NCI-H2029 treated with DMSO at 0.1 percent for 48 hours (cell line): Measurements from ENCODE around the gene SLC6A4.
"Not testable (repeated sequence)": the region's sequence is repeated elsewhere in the genome, so short reads cannot be mapped to it uniquely, and the experiment has no call there.

Experiments
- DNase-seq: peaks from one replicate; lab custom pipeline; 2025; lab: John Stamatoyannopoulos, UW

SLC6A4 gene

DNA sequence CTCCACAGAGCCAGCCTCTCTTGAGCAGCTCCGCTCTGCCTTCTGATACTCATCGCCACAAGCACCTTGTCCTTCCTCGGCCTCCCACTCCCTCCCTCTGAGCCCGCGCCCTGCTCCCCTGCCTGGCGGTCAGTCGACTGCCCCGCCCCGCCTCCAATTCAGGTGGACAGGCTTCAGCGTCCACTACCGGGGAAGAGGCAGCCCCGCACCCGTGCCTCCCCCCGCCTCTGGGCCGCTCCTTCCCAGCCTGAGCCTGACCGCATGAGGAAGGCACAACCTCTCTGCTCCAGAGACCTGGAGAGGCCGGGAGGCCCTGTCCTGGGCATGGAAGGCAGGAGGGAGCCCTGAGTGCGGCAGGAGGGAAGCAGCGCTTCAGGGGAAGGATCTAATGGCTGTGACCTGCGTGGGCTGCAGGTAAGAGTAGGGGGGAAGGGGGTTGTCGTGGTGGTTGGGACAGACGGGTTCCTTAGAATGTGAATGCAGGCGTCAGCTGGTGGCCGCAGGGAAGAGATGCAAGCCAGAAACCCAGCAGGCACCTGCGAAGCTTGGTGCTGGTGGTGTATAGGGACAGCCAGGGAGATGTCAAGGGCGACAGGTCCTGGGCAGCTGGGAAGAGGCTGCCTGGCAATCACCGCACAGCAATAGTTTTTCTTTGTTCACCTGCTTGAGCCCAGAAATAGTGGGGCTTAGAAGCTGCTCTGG is 3.0 kb upstream of the SLC6A4 start:
- DNase-seq = no peak

DNA sequence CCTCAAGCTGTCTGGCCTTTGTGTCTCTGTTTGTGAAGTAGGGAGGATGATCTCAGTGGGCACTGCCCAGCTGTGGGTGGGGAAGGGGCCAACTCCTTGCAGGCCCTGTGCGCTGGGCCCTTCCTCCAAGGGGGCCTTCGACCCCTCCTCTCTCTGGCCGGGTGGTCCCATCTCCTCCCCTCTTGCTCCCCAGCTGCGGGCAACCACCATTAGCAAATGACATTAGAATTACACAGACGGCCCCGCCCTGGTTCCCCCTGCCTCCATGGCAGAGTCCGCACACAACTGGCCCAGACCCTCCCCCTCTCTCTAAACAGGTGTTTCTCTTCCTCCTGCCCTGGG is 2.5 kb upstream of the SLC6A4 start:
- no peak for DNase-seq

DNA sequence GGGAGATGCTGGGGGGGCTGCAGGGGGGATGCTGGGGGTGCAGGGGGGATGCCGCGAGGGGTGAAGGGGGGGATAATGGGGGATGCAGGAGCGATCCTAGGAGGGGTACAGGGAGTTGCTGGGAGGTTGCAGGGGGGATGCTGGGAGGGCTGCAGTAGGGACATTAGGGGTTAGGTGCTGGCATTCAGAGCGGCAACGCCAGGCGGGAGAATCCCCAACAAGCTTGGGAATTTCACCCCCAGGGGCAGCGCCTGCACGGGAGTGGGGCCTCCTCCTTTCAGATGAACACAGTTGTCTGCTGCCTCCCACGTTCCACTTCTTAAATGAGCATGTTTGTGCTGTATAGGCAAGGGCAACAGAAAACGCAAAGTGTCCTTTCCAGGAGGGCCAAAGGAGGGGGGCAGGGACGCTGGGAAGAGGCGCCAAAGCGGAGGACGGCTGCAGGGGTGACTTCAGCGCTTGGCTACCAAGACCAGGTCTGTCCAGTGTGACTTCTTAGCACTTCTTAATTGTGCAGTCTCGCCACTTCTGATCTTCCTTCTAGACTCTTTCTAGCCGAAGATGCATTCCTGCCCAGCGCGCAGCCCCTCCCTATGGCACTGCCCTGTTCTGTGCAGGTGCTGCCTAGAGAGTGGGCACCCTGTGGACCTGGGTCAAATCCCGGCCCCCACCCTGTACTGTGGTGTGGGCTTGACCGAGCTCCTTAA is 2.0 kb upstream of the SLC6A4 start:
- DNase-seq = no peak

DNA sequence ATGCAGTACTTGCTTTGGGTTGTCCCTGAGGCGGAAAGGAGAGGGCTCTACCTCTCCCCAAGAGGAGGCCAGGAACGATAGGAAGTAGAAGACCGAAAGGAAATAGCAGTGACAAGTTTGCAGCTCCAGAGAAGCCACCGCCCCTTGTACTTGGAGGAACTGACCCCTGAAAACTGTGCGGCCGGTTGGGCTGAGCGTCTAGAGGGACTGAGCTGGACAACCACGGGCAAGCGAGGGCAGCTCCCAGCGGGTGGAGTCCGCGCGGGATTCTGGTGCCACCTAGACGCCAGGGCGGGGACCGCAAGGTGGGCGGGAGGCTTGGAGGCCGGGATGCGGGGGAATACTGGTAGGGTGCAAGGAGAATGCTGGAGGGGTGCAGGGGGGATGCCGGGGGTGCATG is 1.3 kb upstream of the SLC6A4 start:
- DNase-seq = no peak

DNA sequence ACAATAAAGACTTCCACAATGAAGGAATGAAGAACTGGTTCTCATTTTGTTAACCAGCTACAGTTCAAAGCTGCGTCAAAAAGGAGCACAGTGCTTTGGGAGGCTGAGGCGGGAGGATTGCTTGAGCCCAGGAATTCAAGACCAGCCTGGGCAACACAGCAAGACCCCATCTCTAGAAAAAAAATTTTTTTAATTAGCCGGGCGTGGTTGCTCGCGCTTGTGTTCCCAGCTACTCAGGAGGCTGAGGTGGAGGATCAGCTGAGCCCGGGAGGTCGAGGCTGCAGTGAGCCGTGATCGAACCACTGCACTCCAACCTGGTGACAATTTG is 764 bp upstream of the SLC6A4 start:
- no peak for DNase-seq

DNA sequence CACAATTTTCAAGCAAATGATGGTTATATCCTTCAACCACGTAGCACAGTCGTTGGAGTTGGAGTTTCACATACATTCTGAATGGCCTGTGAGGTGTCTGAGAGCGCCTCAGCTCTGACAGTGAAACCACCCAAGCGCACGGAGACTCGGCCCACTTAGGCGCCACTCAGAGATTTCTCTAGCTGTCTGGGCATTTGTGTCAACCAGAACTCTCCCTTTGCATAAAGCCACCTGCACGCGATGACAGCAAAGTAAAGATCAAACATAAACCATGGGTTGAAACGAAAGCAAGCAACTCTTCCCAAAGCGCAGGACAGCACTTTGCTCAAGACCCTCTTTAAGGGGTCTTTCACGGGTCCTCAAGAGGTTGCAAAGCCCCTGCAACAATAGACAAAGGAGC is 533 bp downstream of the SLC6A4 start:
- no peak for DNase-seq

DNA sequence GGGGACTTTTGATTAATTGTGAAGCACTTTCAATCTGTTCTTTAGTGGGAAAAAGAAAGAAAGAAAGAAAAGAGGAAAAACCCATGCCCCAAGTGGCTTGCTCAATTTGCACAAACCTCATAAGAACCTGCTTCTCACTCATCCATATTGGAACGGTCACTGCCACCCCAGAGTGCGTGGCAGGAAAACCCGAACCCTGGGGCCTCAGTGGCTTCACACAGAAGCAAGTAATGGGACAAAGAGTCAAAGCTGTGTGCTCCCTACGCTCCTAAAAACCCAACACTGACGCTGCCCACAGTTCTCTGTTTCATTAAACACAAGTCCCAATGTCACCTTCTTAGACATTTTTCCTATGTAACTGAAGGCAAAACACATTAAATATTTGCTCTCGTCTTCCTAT is 1.2 kb downstream of the SLC6A4 start:
- DNase-seq = no peak

DNA sequence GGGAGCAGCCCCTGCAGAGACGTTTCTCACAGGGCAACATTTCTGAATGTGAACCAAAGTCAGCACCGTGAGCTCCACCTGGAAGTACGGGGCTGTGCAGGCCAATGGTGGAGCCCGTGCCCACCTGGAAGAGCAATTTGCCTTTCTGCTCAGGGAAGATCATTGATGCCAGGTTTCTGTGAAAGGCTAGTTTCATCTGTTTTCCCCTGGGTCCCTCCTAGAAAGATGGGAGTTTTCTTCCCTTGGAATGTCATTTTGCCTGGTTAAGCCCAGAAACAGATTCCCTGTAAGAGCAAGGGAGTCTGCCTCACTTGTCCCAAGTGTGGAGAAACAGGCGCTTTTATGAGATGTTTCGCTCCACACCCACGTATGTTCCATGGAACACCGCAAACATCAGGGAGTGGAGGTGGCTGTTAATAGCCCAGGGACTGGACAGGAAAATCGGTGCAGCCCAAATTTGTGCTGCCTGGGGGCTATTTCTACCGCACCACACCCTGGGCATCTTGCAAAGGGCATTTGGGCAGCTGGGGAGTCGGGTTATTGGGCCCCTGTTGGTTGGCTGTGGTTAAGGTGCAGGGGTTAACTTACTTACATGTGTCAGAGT is 2.6 kb downstream of the SLC6A4 start:
- DNase-seq = no peak

DNA sequence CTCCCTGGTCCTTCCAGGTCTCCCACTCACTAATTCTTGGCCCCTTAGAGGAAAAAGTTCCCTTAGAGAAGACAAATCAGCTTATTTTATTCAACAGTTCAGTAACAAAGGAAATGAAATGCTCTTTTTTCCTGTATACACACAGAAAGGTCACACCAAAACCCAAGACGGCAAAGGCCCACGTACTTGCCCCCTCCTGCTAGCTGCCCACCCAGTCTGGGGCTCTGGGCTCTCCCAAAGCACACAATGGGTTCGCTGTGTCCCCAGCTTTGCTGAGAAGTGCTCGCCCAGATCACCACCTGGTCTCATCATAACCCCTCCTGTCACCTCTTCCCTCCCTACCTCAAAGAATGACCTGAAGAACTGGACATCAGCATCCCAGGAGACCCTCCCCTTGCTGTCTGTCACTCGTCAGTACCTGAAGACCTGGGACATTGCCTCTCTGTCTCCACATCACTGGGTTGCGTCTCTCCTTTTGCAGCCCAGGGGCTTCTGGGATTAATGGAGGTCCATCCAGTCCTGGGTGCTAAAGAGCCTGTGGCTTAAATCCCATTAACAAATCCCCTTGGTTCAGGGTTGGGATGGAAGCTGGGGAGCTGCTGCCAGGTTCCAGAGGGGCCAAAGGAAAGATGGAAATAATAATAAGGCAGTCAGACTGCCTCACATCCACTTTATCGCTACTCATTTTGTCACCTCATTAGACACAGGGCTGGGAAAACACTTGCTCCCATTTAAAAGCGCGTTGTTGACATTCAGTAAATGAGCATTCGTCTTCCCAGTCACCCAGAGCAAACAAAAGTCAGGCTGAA is 3.3 kb downstream of the SLC6A4 start:
- no peak for DNase-seq

DNA sequence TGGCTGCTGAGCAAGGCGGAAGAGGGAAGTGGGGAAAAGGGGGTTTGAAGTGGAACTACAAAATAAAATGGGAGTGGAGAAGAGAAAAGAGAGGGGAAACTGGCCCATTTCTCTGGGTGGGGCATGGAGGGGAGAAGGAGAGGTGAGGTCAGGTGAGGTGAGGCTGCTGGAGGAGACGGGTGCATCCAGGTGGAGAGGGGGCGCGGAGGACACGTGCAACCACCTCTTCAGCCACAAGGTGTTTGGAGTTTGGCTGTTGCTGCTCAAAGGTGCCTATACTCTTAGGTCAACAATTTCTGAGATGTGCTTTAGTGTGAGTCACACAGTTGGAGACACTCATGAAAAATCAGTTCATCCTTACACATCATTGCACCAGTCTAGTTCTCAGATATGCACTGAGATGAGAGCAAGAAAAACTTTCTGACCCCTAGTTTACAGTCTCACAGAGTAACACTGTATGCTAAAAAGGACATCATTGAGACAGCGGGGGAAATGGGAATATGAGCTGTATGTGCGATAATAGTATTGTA is 4.8 kb downstream of the SLC6A4 start:
- DNase-seq = no peak

DNA sequence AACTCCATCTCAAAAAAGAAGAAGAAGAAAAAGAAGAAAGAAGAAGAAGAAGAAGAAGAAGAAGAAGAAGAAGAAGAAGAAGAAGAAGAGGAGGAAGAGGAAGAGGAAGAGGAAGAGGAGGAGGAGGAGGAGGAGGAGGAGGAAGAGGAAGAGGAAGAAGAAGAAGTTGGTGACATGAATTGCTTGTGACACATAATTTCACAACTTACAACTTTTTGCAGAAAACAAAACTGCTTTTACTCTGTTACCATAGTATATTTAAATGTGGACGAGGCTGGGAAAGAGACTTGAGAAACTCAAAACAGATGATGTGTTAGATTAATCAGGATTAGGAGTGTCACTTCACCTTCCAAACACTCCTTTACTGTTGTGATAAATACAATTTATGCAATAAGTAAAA is 5.5 kb downstream of the SLC6A4 start:
- not testable (repeated sequence) for DNase-seq

DNA sequence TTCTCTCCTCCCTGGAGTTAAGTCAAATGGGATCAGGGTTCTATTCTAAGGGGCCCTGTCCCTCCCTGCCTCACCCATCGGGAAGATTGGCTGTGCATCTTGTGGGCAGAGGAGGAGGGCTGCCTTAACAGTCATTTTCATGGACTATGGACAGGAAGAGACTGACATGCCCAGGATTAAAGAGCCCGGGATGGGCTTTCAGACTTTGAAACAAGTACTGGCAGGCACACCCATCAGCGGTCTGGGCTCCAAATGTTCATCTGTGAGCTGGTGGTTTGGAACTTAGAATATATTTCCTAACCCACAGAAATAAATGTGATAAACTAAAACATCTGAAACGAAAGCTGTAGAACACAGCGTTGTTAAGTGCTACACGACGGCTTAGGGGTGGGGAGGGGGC is 6.5 kb downstream of the SLC6A4 start:
- no peak for DNase-seq

DNA sequence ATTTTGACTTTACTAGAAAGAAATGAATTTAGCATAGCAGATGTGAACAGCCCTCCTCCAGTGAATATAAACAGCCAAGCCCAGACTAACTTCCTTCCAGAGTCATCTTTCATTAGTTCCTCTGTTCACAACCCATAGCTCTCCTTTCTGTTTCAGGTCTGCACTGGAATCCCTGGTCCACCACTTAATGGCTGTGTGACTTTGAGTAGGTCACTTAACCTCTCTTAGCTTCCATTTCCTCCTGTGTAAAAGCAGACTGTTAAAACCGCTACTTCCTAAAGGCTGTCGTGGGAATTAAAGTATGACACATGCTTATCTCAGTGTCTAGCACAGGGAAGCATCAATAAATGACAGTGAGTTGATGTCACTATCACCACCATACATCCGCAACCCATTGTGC is 7.5 kb downstream of the SLC6A4 start:
- no peak for DNase-seq

DNA sequence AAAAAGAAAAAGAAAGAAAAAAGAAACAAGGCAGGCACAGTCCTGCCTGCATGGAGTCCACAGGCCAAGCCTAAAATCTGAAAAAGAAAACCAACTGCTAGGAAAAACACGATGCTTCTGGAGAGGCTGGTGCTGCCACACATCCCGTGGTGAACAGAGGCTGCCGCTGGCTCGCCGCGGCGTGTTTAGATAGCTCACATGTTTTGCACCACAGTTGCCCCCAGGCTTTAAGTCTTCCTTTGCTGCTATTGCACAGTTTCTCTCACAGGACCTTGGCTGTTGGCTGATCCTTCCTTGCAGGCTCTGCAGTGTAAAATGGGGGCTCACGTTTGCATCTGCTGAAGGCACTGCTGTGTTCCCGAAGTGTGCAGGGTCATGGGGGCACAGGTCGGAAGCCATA is 8.6 kb downstream of the SLC6A4 start:
- DNase-seq = no peak

DNA sequence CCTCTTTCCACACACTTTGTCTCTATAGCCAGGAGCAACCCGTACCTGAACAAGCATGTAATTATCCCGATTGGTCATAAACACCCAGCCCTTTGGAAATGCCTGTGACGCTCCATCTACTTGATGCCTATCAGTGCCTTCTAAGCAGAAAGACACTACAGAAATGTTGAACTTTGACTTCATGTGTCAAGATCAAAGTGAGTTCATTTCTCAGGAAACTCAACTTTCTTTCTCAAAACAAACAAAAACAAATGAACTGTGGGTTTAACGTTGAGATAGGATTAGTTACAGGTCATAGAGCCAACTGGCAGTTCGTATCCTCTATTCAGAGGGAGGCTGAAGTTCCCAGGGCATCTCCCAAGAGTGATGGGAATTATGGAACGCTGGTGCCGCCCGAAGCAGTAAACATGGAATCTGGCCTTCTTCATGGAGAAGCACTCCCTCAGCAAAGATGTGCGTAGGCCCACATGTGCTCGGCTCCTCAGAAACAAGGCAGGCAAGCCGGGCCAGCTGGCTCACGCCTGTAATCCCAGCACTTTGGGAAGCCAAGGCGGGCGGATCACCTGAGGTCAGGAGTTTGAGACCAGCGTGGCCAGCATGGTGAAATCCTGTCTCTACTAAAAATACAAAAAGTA is 9.5 kb downstream of the SLC6A4 start:
- DNase-seq = no peak

DNA sequence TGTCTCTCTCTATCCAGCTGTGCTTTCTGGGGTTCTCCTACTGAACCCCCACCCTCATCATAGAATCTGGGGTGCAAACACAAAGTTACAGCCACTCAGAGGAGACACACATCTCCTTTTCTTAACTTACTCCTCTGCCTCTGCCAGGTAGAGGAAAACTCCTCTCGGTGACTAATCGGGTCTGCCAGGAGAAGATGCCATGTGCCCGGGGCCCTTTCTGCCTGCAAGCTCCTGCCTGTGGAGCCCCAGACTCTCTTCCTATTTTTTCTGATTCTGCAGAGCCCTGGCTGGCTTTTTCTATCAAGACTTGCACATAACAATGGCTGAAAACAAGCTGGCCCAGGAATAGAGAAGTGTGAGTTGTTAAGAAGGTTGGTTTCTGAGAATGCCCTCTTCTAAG is 10.4 kb downstream of the SLC6A4 start:
- DNase-seq = no peak

DNA sequence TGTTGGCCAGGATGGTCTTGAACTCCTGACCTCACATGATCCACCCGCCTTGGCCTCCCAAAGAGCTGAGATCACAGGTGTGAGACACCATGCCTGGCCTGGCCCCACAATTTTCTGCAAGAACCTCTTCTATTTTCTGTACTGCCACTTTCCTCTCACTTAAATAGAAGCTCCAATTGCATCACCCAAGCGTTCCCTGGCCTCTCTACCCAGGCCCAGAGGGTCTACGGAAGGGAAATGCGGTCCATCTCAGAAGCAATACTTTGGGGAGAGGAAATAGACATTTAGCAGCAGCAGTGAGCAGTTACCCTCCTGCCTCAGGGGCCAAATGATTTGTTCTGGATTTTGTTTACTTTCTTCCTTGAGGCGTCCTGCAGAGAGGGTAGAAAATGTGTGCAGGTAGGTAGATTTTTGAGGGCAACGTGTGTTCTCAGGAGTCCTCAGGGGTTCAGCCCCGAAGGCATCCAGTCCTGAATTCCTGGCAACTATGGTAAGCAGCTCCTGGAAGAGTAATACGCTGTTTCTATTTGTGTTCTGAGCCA is 11.0 kb downstream of the SLC6A4 start:
- DNase-seq = no peak

DNA sequence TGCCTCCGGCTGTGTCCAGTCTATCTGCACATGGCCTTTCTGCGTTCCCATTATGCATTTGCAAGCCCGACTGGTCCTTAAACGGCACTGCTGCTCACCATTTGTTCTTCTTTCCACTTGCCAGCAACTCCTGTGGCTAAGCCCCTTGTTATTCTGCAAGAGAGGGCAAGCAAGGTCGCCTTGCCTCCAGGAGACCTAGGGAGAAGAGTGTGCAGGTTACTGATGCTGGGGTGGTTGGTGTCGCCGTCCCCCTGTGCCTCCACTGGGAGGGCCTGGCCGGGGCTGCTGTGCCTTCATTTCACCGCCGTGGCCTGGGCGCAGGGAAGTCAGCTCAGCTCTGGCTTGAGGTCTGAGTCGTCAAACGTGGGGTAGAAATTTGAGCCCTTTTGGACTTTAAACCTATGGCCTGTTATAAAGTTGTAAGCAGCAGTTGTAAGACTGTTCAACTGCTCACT is 12.7 kb downstream of the SLC6A4 start:
- no peak for DNase-seq

DNA sequence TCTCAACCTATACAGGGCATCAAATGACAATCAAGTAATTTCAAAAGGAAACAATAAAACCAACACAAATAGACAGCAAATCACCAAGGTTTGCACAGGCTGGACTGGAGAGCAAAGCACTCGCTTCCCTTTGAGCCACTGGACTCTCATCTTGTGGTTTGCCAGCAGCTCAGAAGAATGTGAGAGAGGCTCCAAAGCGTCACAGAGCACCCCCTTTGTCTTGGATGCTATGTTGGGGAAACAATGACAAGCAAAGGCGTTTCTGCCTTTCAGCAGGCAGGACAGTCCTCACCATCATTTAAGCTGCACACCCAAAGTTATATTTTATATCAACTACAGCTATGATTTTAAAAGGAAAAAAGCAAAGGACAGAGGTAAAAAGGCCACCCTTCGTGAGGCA is 13.2 kb downstream of the SLC6A4 start:
- no peak for DNase-seq

DNA sequence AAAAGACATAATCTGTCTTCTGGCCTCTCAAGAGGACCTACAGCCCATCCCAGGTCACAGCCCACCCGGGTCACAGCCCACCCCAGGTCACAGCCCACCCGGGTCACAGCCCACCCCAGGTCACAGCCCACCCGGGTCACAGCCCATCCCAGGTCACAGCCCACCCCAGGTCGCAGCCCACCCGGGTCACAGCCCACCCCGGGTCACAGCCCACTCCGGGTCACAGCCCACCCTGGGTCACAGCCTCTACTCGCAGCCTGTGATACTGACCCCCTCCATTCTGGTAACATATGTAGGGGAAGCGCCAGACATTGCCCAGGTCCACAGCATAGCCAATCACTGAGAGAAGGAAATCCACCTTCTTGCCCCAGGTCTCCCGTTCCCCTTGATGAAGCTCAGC is 14.2 kb downstream of the SLC6A4 start:
- DNase-seq = no peak

DNA sequence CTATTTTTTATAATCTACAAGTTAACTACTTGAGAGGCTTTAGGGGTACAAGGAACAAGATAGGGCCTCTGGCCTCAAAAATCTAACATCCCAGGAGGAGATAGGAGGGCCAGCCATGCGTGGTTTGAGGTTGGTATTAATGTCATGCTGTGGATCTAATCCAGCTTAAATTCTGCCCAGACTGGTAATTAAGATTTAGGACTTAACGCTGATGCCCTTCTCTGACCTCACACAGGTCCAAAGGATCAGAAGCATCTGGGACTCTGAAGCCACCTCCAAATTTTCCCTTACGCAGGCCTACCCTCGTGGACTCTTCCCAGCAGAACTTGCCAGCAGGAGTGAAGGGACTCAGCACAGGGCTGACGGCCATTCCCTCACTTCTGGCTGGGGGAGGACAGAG is 15.1 kb downstream of the SLC6A4 start:
- no peak for DNase-seq

DNA sequence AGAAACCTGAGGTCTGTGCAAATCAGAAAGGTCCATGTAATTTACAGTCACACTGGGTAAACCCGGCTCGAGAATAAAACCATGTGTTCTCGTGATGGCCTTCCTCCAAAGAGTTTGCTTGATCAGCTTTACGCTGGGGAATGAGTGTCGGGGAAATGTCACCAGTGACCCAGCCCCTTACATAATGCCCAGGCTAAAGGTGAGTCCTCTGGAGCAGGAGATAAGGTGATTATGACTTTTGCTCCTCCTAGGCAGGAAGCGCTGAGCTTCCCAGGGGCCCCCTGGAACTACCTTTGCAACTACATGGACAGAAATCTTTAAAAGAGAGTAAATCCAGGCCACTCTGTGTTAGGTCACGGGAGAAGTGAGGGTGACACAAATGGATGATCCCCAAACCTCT is 15.7 kb downstream of the SLC6A4 start:
- DNase-seq = no peak
